Stimulated activated CD4-positive, alpha-beta T cell treated with anti-CD3 and anti-CD28 coated beads, Interleukin-15, amount 100 ng/mL, for 1 hour (primary cell): ENCODE data around the gene GATB.
"Not testable (repeated sequence)": the region's sequence is repeated elsewhere in the genome, so short reads cannot be mapped to it uniquely, and the experiment has no call there.

Source experiments
- DNase-seq, 2 donors: peaks; one replicate each; pipeline ENCODE4 v3.0.0-alpha.2; 2020; ENCODE audit warnings: low read depth in 1 of 2, low spot score in 1 of 2

The GATB gene

GRCh38 chr4:151785484-151786157 is 24.8 kb upstream of the GATB start:
- no peak for DNase-seq

- no peak for DNase-seq
These were observed 23.9 kb upstream of the GATB start for GRCh38 chr4:151784706-151785105.

- no peak for DNase-seq
These were observed 23.1 kb upstream of the GATB start for GRCh38 chr4:151783867-151784266.

GRCh38 chr4:151782296-151782695 is 21.5 kb upstream of the GATB start:
- no peak for DNase-seq

GRCh38 chr4:151781026-151781425 is 20.2 kb upstream of the GATB start:
- no peak for DNase-seq

GRCh38 chr4:151777471-151777870 is 16.7 kb upstream of the GATB start:
- no peak for DNase-seq

GRCh38 chr4:151774324-151774723 is 13.5 kb upstream of the GATB start:
- no peak for DNase-seq

- DNase-seq = no peak
These were observed 11.5 kb upstream of the GATB start for GRCh38 chr4:151772274-151772673.

GRCh38 chr4:151771664-151772063 is 10.9 kb upstream of the GATB start:
- no peak for DNase-seq

- no peak for DNase-seq
These were observed 9.3 kb upstream of the GATB start for GRCh38 chr4:151770154-151770553.

GRCh38 chr4:151768835-151769234 is 8.0 kb upstream of the GATB start:
- DNase-seq = no peak

- DNase-seq = no peak
These were observed 5.9 kb upstream of the GATB start for GRCh38 chr4:151766691-151767090.

- DNase-seq = no peak
These were observed 805 bp downstream of the GATB start for GRCh38 chr4:151760002-151760401.

GRCh38 chr4:151753056-151753455 is 7.8 kb downstream of the GATB start:
- DNase-seq = no peak

GRCh38 chr4:151750156-151750555 is 10.7 kb downstream of the GATB start:
- DNase-seq = no peak

- DNase-seq = no peak
These were observed 15.2 kb downstream of the GATB start for GRCh38 chr4:151745481-151746231.

GRCh38 chr4:151744614-151745013 is 16.2 kb downstream of the GATB start:
- DNase-seq = no peak

- DNase-seq = no peak
These were observed 16.9 kb downstream of the GATB start for GRCh38 chr4:151743894-151744293.

- DNase-seq = no peak
These were observed 17.5 kb downstream of the GATB start for GRCh38 chr4:151743128-151743854.

- DNase-seq = no peak
These were observed 21.9 kb downstream of the GATB start for GRCh38 chr4:151738720-151739517.

GRCh38 chr4:151736852-151737251 is 24.0 kb downstream of the GATB start:
- DNase-seq = not testable (repeated sequence)
